NCI-H1694 treated with DMSO at 0.1 percent for 48 hours (cell line): ENCODE measurements around the gene CCDC33.
A peak's percentile ranks its signal among the peaks of the same experiment; 100 is the strongest.

Experiments
- DNase-seq: peaks from one replicate; lab custom pipeline; 2025; lab: John Stamatoyannopoulos, UW

CCDC33 gene

DNA sequence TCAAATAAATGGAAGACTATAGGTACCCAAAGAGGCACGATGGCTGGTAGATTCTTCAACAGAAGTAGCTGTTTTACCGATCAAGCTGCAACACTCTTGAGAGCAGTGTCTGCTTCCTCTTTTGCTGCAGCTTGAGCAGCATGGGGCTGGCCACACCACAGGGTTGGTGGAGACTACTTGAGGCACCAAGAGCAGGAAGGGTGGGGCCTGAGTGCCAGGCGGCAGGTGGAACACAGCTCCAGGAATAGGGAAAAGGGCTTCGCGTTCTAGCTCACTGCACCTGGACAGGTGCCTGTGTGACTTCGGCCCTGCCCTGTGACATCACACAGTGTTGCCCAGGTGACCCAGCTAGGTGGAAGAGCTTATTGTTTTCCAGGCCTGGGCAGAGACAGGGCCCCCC, at the start of gene CCDC33:
CCDC33 (plus strand) TSS at position 365 of the 400 bp plus-strand sequence. CDS start 394 bp downstream, outside the sequence.
- DNase-seq = no peak

DNA sequence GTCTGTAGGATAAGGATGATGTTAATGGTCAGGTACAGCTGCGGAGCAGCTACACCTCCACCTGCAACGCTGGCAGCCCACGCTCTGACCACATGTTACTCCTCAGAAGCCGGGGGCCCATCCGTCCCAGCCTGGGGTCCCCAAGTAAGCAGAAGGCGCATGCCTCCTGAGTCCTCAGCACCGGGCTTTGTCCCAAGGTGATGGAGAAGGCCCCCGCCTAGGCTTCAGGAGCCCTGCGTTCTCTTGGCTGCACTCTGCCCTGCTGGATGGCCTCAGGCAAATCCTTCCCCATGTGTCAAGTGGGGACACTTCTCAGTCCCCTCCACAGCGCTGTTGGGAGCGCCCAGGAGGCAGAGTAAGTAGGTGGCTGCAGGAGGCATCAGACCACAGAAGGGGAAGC, 47.9 kb upstream of the CCDC33 start:
- no peak for DNase-seq

DNA sequence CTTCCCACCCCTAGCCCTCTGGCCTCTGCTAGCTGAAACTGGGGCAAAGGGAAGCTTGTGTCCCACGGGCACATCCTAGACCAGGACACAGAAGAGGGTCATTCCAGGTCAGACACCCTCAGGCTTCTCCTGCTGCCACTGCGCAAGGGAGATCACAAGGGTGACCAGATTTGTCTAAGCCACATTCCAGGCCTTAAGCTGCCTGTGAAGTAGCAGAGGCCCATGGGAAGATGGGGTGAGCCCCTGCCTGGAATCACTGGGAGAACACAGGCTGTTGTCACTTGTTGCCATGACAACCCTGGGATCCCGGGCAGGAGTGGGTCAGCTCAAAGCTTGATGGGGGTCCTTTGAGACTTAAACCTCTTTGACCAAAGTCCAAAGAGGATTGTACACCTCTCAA, 44.3 kb upstream of the CCDC33 start:
- no peak for DNase-seq

DNA sequence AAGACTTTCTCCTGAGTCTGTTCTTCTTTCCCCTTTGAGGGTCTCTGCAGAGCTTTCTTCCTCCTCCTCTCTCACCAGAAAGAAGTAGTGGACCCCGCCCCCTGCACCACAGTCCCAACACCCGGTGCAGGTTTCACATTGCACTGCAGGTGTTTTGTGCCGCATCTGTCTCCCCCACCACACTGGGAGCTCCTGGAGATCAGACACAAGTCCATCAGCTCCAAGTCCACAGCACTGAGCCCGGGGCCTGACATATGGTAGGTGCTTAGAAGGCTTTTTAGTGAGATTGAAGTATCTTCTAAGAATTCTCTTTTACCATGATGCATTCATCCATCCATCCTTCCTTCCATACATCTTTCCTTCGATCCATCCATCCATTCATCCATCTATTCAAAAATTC, 43.4 kb upstream of the CCDC33 start:
- DNase-seq = no peak

- no peak for DNase-seq
These were observed 42.8 kb upstream of the CCDC33 start for GRCh38 chr15:74193299-74193718.

DNA sequence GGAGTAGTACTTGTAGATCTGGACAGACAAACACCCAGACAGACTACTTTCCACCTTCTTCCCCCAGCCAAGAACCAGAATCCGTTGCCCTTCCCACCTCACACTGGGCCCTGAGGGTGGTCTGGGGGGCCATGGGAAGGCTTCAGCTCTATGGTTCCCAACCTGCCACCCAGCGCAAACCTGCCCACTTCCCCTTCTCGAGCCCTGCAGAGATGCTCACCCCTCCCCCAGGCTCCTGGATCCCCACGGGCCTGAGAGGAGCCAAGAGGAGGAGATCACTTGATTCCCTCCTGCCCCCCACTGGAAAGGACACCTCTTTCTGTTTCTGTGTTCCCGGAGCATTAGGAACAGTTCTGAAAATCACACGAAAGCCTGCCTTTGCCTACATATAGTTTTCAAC, 42.2 kb upstream of the CCDC33 start:
- DNase-seq = no peak

GRCh38 chr15:74194572-74195559, 41.3 kb upstream of the CCDC33 start:
- no peak for DNase-seq

GRCh38 chr15:74196175-74196574, 40.0 kb upstream of the CCDC33 start:
- DNase-seq = no peak

DNA sequence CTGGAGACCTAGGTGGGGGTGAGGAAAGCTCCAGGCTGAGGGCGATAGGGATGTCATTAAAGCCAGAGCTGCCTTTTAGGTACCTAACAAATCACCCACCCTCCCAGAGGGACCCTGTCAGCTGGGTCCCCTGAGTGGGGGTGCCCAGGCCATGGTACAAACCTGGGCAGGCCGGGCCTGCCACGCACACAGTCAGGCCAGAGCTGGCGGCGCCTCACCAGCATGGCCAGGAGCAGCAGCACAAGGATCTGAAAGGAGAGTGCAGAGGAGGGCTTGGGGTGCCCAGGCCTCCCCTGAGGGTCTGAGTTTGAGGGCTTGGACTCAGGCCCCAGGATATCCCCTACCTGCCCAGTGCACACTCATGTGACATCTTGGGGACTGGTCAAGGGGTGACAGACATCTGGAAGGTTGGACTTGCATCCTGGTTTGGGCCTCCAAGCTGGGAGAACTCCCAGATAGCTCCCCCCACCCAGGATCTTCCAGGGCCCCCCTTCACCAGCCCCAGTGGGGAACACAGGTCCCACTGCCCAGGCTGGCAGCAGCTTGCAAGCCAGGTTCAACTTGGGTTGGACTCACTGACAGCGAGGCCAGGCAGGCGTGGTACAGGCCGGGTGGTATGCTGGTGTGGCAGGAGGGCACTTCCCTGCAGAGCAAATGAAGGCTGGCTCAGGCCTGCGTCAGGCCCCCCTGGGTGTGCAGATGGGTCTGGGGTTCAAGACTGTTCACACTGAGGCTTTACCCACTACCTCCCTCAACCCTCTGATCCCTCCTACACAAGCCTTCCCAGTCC, 38.8 kb upstream of the CCDC33 start:
- no peak for DNase-seq

- no peak for DNase-seq
These were observed 36.9 kb upstream of the CCDC33 start for GRCh38 chr15:74199297-74199652.

DNA sequence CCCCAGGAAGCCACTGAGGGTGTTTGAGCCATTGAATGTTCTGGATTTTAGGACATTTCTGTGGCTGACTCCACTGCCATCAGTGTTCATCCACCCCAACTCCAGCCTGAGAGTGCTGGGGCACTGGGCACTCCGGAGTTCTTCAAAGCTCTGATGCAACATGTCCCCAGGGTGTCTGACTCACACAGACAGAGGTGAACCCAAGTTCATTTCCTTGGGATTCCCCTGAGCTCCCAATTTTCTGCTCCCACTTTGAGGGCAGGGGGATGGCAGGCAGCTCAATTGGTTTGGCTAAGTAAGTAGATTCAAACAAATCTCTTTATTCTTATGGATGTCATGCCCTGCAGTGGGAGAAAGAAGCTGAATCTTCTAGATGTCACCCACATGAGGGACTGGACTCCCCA, 35.7 kb upstream of the CCDC33 start:
- DNase-seq = no peak

GRCh38 chr15:74200871-74201419, 35.2 kb upstream of the CCDC33 start:
- DNase-seq = no peak

DNA sequence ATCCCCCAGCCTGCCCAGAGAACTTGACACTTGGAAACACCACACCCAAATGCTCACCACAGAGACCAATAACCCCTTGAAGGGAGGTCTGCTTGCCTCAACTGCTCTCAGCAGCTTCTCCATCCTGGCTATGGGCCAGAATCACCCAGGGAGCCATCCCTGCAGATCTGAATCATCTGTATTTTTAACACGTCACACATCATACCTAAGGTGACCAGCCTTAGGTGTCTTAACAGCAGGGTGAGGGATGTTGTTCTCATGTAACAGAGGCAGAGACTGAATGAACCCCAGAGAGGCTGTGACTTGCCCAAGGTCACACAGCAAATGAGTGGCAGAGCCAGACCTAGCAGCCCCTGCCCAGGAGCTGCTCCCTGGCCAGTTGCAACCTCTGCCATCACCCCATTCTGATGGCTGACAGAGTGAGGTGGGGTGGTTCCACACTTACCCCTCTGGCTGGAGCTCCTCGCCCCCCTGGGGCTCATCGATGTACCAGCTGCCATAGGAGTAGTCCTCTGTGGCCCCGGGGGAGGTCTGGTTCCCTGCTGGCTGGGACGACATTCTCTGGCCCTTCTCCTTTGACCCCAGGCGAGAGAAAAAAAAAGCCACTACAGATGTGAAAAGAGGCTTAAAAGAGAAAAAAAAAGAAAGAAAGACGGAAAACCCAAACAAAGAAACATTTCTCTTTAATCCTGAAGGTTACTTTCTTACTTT, 34.3 kb upstream of the CCDC33 start:
- no peak for DNase-seq

DNA sequence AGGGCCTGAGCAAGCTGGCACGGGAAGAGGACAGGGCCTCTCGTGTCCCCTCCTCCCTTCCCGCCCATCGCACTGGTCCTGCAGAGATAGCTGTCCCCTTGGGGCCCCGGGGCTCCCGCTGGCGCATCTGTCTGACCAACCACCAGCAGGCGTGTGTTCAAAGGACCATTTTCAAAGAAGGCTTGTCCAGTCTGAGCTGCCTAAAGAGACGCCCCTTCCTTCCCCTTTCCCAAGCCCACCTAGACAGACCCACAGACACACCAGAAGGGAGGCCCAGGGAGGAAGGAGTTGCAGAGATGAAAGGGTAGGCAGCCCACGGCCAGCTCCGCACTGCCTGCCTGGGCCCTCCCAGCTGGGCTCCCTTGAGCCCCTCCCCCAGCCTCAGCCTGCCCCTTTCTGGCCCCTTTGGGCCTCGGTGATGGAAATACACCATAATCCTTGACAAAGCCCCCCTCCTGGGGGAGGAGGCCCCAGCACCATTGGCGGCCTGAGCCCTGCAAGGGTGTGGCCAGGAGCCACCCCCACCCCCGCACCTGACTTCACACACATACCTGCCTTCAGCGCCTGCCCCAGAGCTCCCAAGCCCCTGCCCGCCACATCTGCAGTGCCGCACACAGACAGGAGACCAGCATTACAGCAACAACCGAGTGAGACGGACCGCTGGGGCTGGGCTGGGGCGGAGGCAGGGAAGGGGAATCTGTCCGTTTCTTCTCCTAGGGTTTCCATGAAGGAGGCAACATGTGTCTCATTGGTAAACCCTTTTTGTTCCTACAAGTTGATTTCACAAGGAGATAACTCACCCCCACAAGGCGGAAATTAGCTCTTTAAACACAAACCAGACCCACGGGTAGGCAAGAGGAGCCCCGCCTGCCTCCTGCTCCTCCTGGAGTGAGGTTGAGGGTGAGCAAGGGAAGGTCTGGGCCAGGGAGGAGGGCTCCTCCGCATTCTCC, 33.4 kb upstream of the CCDC33 start, which contains the start of gene STRA6:
STRA6 (minus strand) TSS at position 336 of the 950 bp plus-strand sequence. CDS start 520 bp downstream, outside the sequence.
- peak; percentile 51 for DNase-seq

- DNase-seq = no peak
These were observed 32.2 kb upstream of the CCDC33 start for GRCh38 chr15:74203914-74204431.

DNA sequence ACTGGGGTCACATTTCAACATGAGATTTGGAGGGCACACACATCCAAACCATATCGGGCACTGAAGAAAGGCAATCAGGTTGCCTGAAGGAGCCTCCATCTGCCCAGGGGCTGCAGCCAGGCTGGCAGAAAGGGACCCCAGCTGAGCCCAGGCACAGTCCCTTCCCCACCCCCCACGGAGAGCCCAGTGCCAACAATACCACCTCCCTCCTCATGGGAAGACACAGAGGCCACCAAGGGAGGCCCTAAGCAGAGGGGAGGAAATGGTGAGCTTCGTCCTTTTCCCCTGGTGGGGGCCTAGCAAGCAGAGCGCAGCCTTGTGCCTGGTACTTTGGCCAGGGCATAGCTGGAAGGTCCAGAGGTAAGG, 30.6 kb upstream of the CCDC33 start:
- DNase-seq = no peak

DNA sequence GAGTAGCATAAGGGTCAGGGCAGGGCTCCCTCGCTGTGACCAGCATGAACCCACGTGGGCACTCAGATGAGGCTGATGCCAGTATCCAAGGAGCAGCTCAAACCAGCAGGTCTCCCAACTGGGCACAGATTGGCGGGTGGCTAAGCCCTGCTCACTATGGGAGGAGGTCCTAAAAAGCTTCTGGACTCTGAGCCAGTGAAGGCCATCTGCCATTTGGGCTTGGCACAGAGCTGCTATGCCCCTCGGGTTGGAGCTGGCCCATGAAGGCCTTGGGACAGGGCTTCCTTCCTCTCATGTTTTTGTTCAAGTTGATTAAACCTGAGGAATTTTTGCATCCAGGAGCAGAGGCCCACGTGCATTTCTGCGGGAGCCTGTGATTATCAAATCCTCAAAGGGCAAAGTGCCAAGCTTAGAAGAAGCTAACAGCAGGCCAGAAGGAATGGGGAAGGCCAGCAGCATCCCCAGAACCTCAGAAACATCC, 29.3 kb upstream of the CCDC33 start:
- no peak for DNase-seq

GRCh38 chr15:74207652-74208440, 28.3 kb upstream of the CCDC33 start:
- no peak for DNase-seq

- DNase-seq = no peak
These were observed 27.6 kb upstream of the CCDC33 start for GRCh38 chr15:74208496-74208895.
